ENCODE measurements around the gene GALNTL6. TPM values are rescaled to one million over a fixed set of nuclear protein-coding genes. Genes with fewer than 3 reads are reported as not detected.
"Not testable (repeated sequence)": the region's sequence is repeated elsewhere in the genome, so short reads cannot be mapped to it uniquely, and the experiment has no call there.

Gene GALNTL6
- total RNA-seq, 4 donors from 2014 or later, result 0.26 to 4.0 (median 1.5) TPM; not detected in 1

DNA sequence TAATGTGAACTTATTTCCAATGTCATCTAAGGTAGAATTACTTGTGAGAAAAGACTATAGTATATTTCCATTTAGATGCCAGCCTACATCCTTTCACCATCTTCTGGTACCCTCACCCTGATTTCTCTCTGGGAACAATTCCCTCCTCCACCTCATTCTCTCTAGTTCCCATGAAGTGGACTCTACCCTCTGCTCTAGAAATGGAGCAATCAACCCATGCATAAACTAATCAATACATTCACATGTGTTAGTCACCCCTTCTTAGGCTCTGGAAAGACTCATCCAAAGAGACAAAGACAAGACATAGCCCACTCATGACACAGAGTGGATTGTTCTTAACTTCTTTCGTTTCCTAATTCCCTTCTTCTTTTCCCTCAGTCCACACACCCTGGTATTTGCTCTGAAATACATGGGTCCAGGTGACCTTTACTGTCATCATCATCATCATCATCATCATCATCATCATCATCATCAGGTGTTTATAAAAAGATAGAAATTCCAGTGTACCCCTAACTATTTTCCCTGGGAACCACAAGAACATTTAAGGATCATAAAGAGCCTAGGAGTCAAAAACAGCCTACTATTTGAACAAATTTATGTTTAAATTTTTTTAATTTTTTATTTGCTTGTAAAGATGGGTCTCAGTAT, 1056.5 kb downstream of the GALNTL6 start:
- no peak overlapping the region for H3K27ac ChIP-seq
- H3K9me3 ChIP-seq, result no peaks in the 10 kb centered on the region
- H3K4me1 ChIP-seq, result no peaks in the 10 kb centered on the region
- no peaks in the 10 kb centered on the region for H3K36me3 ChIP-seq
- DNase-seq (ENCODE audit: low spot score in 2 of 2), result no peak
- TF ChIP-seq EP300 (IDR thresholded peaks at IDR 0.05) (no peak), POLR2AphosphoS5 (IDR thresholded peaks at IDR 0.05) (no peak), POLR2A (IDR thresholded peaks at IDR 0.05) (no peak)
- TF ChIP-seq, protein P1, sequence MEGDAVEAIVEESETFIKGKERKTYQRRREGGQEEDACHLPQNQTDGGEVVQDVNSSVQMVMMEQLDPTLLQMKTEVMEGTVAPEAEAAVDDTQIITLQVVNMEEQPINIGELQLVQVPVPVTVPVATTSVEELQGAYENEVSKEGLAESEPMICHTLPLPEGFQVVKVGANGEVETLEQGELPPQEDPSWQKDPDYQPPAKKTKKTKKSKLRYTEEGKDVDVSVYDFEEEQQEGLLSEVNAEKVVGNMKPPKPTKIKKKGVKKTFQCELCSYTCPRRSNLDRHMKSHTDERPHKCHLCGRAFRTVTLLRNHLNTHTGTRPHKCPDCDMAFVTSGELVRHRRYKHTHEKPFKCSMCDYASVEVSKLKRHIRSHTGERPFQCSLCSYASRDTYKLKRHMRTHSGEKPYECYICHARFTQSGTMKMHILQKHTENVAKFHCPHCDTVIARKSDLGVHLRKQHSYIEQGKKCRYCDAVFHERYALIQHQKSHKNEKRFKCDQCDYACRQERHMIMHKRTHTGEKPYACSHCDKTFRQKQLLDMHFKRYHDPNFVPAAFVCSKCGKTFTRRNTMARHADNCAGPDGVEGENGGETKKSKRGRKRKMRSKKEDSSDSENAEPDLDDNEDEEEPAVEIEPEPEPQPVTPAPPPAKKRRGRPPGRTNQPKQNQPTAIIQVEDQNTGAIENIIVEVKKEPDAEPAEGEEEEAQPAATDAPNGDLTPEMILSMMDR (IDR thresholded peaks at IDR 0.05), result no peak
- 88% methylated on average over 1 of the region's 1 CpG for whole genome bisulfite sequencing
- H3K4me3 ChIP-seq, result no peak overlapping the region
- H3K27me3 ChIP-seq, result no peaks in the 10 kb centered on the region

DNA sequence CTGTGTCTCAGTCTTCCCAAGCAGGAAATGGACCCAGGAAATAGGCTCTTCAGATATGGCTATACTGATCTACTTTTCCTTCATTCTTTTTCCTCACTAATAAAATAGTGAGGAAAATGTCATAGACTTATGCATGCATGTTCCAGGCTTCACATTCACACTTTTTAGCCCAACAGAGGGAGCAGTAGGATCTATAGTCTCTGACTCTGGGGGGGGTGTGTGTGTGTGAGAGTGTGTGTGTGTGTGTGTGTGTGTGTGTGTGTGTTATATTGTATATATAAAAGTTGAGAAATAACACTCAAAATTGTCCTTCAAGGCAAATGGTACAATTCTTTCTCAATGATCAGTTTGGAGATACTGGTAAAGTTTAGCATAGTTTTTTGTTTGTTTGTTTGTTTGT, 1058.2 kb downstream of the GALNTL6 start:
- no peaks in the 10 kb centered on the region for H3K27me3 ChIP-seq
- H3K9me3 ChIP-seq, result no peaks in the 10 kb centered on the region
- TF ChIP-seq POLR2AphosphoS5 (IDR thresholded peaks at IDR 0.05) (no peak), POLR2A (IDR thresholded peaks at IDR 0.05) (no peak), EP300 (IDR thresholded peaks at IDR 0.05) (no peak)
- TF ChIP-seq, protein P1 (IDR thresholded peaks at IDR 0.05), result no peak
- no peak overlapping the region for H3K4me3 ChIP-seq
- no peaks in the 10 kb centered on the region for H3K36me3 ChIP-seq
- no peaks in the 10 kb centered on the region for H3K4me1 ChIP-seq
- no peak for DNase-seq (ENCODE audit: low spot score in 2 of 2)
- no peak overlapping the region for H3K27ac ChIP-seq

DNA sequence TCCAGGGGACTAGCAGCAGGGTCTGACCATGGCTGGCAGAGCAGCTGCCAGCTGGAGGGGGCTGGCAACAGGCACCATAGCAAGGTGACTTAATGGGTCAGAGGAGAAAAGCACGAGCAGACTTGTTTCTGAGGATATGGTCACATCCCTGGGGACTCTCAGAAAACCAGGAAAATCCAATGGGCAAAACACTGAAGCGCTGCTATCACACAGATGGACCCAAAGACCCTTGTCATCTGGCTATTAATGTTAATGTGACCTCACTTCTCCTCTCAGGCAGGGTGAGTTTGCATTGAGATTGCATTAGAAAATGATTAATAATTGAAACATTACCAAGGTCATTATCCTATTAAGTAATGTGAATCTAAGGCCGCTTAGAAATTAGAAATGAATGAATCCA, 1061.7 kb downstream of the GALNTL6 start:
- Histone ChIP-seq H3K9me3 (no peaks in the 10 kb centered on the region), H3K36me3 (no peaks in the 10 kb centered on the region), H3K4me3 (no peak overlapping the region), H3K27ac (no peak overlapping the region), H3K4me1 (no peaks in the 10 kb centered on the region), H3K27me3 (no peaks in the 10 kb centered on the region)
- WGBS, result 90% methylated on average over 3 of the region's 3 CpGs
- DNase-seq (ENCODE audit: low spot score in 2 of 2), result no peak
- TF ChIP-seq POLR2AphosphoS5 (IDR thresholded peaks at IDR 0.05) (no peak), POLR2A (IDR thresholded peaks at IDR 0.05) (no peak), EP300 (IDR thresholded peaks at IDR 0.05) (no peak)
- TF ChIP-seq, protein P1 (IDR thresholded peaks at IDR 0.05), result no peak

DNA sequence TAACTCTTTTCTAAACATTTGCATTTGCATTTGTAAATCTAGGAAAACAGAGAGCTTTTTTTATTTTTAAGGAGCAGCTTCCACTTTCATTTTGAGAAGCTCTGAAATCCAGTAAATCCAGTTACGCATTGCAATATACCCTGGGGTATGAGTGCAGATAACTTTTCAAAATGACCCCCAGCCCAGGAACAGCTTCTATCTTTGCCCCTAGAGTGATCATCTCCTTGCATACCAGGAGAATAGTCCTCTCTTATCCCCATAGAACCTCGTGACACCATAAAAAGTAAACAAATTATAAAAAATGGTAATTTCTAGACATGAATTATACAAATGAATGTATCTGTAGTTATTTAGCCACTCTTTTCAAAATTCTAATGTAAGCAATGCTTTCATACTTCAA, 1063.2 kb downstream of the GALNTL6 start:
- H3K4me1 ChIP-seq, result no peaks in the 10 kb centered on the region
- H3K4me3 ChIP-seq, result no peak overlapping the region
- 35% methylated on average over 2 of the region's 2 CpGs for WGBS
- no peak for DNase-seq (ENCODE audit: low spot score in 2 of 2)
- no peaks in the 10 kb centered on the region for H3K27me3 ChIP-seq
- H3K9me3 ChIP-seq, result no peaks in the 10 kb centered on the region
- TF ChIP-seq, protein P1 (IDR thresholded peaks at IDR 0.05), result no peak
- TF ChIP-seq EP300 (IDR thresholded peaks at IDR 0.05) (no peak), POLR2AphosphoS5 (IDR thresholded peaks at IDR 0.05) (no peak), POLR2A (IDR thresholded peaks at IDR 0.05) (no peak)
- H3K27ac ChIP-seq, result no peak overlapping the region
- H3K36me3 ChIP-seq, result no peaks in the 10 kb centered on the region

DNA sequence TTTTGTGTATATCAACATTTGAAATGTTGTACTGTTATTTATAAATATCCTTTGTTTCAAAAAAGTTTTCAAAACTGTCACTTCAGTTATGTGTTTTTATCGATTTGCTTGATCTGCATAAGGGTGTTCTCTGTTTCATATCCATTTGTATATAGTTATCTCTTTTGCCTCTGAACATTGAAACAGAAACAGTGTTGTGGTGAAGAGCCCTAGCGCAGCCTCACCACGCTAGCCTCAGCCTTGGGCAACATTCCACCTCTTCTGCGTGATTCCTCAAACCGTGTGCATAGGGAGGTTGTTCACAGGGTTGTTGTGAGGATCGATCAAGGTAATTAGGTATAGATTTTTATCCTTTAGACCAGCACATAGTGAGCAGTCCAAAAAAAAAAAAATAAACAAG, 1068.4 kb downstream of the GALNTL6 start:
- DNase-seq (ENCODE audit: low spot score in 2 of 2), result no peak
- H3K36me3 ChIP-seq, result no peaks in the 10 kb centered on the region
- no peak overlapping the region for H3K27ac ChIP-seq
- no peaks in the 10 kb centered on the region for H3K4me1 ChIP-seq
- no peaks in the 10 kb centered on the region for H3K9me3 ChIP-seq
- TF ChIP-seq POLR2A (IDR thresholded peaks at IDR 0.05) (no peak), POLR2AphosphoS5 (IDR thresholded peaks at IDR 0.05) (no peak)
- no peaks in the 10 kb centered on the region for H3K27me3 ChIP-seq
- no peak overlapping the region for H3K4me3 ChIP-seq
- 76% methylated on average over 6 of the region's 6 CpGs for WGBS

DNA sequence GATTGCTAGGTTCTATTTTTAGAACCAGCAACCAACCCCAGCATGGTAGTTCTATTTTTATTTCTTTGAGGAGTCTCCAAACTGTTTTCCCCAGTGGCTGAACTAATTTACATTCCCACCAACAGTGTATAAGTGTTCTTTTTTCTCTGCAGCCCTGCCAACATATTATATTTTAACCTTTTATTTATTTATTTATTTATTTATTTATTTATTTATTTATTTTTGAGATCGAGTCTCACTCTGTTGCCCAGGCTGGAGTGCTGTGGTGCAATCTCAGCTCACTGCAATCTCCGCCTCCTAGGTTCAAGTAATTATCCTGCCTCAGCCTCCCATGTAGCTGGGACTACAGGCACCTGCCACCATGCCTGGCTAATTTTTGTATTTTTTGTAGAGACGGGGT, 1074.2 kb downstream of the GALNTL6 start:
- H3K4me3 ChIP-seq, H3K27ac ChIP-seq: not testable (repeated sequence)
- 92% methylated on average over 3 of the region's 3 CpGs for WGBS

More for the DNA sequence above, 1074.2 kb downstream of the GALNTL6 start:
- H3K36me3 ChIP-seq; H3K4me1 ChIP-seq; H3K27me3 ChIP-seq; H3K9me3 ChIP-seq; DNase-seq (ENCODE audit: low spot score in 2 of 2): not testable (repeated sequence)

Measured in suprapubic skin (tissue), 4 donors.